A549 treated with AZD2906 at 1 μM for 4 hours (cell line): ENCODE results near the gene OOEP. TPM values are rescaled to one million over a fixed set of nuclear protein-coding genes. Genes with fewer than 3 reads are reported as not detected.

Experiments
- total RNA-seq: library from RNA; stranded (reverse); fragments of 200-300 nt; extraction: Qiagen RNA extraction; gene quantifications from 5 replicates; pipeline ENCODE4 v1.2.3, GENCODE V29; 2022

The OOEP gene
- not detected in 5 replicates for total RNA-seq

DNA sequence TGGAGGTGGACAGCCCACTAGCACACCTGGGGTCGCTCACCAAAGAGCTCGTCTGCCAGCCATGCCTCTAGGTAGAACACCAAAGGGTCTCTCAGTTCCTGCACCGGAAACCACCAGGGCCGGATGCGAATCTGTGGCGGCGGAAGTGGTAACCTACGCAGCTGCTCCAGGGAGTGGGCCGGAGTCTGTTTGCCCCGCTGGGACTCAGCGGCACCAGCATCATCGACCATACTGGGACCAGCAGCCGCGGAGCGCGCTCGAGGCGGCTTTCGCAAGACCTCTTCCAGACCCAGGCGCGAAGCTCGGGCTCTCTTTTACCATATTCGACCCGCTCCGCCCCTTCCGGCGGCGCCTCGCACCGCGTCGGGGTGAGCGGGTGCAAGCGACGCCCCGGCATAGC, at the start of gene OOEP:
TSS of gene OOEP (minus strand) at position 335 of the 400 bp plus-strand sequence. CDS start at position 230, 105 bp downstream.

GRCh38 chr6:73394577-73395354, 25.1 kb upstream of the OOEP start, which contains the start of gene DDX43:
TSS of gene DDX43 (plus strand) at chr6:73394828. CDS start at chr6:73394906, 78 bp downstream.

GRCh38 chr6:73362358-73362757, 7.3 kb downstream of the OOEP start, which contains the start of gene KHDC3L:
TSS of gene KHDC3L (plus strand) at chr6:73362658. CDS start at chr6:73362730, 72 bp downstream.

GRCh38 chr6:73353636-73354593, 15.8 kb downstream of the OOEP start, which contains the start of gene DPPA5:
TSS of gene DPPA5 (minus strand) at chr6:73354276. CDS start at chr6:73354225, 51 bp downstream.

Other genes starting within 250 kb of the OOEP start
- 0.22 to 0.33 TPM (median 0.26 TPM) in 5 replicates for gene KHDC1L, start 144.4 kb downstream of the OOEP start, total RNA-seq
- gene KHDC1, start 106.7 kb downstream of the OOEP start, total RNA-seq: 2.8 to 3.9 TPM (median 3.3 TPM) in 5 replicates
- not detected in 5 replicates for gene DPPA5, start 15.6 kb downstream of the OOEP start, total RNA-seq
- not detected in 5 replicates for gene KHDC3L, start 7.2 kb downstream of the OOEP start, total RNA-seq
- not detected in 5 replicates for gene DDX43, start 24.9 kb upstream of the OOEP start, total RNA-seq
- gene CGAS, start 82.4 kb upstream of the OOEP start, total RNA-seq: 3.6 to 4.3 TPM (median 4.2 TPM) in 5 replicates
- gene MTO1, start 91.8 kb upstream of the OOEP start, total RNA-seq: 8.8 to 10.4 TPM (median 9.5 TPM) in 5 replicates
- gene EEF1A1, start 151.1 kb upstream of the OOEP start, total RNA-seq: 7,252 to 8,874 TPM (median 7,528 TPM) in 5 replicates